Keratinocyte (primary cell): Measurements from ENCODE around the gene ZC3HAV1L. TPM values are rescaled to one million over a fixed set of nuclear protein-coding genes. Genes with fewer than 3 reads are reported as not detected.

ENCODE experiments used
- DNase-seq: peaks from one replicate; pipeline ENCODE4 v3.0.0-alpha.2; 2011; ENCODE audit warnings: low read depth, missing footprints, low spot score
- FAIRE-seq: peaks from 2 replicates; lab custom pipeline; 2011; peaks lifted over from hg19 to GRCh38; lab: Jason Lieb, UNC
- H2AFZ ChIP-seq: 2 replicates; pipeline ENCODE4 v1.6.0; 2012; ENCODE audit warnings: low read length, control low read depth, inconsistent platforms; ENCODE audit not compliant: control insufficient read depth
- H3K27ac ChIP-seq: 2 replicates; pipeline ENCODE4 v1.5.1; 2011; ENCODE audit warnings: low read length; ENCODE audit not compliant: control insufficient read depth, insufficient read depth
- H3K27me3 ChIP-seq: 3 replicates; pipeline ENCODE4 v1.6.0; 2011; ENCODE audit warnings: low read length; ENCODE audit not compliant: control insufficient read depth, insufficient read depth; ENCODE audit errors: extremely low read depth
- H3K36me3 ChIP-seq, 2 experiments: 2 replicates in 1 of 2; 3 replicates in 1 of 2; pipeline ENCODE4 v1.5.1; 2011; ENCODE audit warnings: low read length in 2 of 2, mild to moderate bottlenecking in 1 of 2; ENCODE audit not compliant: control insufficient read depth in 2 of 2, insufficient read depth in 2 of 2; ENCODE audit errors: extremely low read depth in 1 of 2
- H3K4me1 ChIP-seq: 3 replicates; pipeline ENCODE4 v1.5.1; 2011; ENCODE audit warnings: low read length; ENCODE audit not compliant: control insufficient read depth, insufficient read depth; ENCODE audit errors: extremely low read depth
- H3K4me2 ChIP-seq: 3 replicates; pipeline ENCODE4 v1.6.0; 2011; ENCODE audit warnings: low read depth, low read length; ENCODE audit not compliant: control insufficient read depth, insufficient read depth; ENCODE audit errors: extremely low read depth
- H3K4me3 ChIP-seq, 3 experiments: fragments of 200-600 bp in 1 of 3; sonication (generic) in 1 of 3; 2 replicates in 2 of 3; 3 replicates in 1 of 3; pipeline ENCODE4 v1.5.1; 2011 to 2016; ENCODE audit warnings: low read length in 3 of 3, mild to moderate bottlenecking in 3 of 3, control low read depth in 2 of 3, inconsistent platforms in 1 of 3, low read depth in 1 of 3, mixed read lengths in 1 of 3, mixed run types in 1 of 3, moderate library complexity in 1 of 3; ENCODE audit not compliant: control insufficient read depth in 2 of 3, insufficient read depth in 2 of 3; ENCODE audit errors: extremely low read depth in 1 of 3
- H3K79me2 ChIP-seq: 2 replicates; pipeline ENCODE4 v1.6.0; 2012; ENCODE audit warnings: low read length; ENCODE audit not compliant: control insufficient read depth, insufficient read depth
- H3K9ac ChIP-seq: 3 replicates; pipeline ENCODE4 v1.6.0; 2011; ENCODE audit warnings: low read length; ENCODE audit not compliant: control insufficient read depth, insufficient read depth; ENCODE audit errors: extremely low read depth
- H3K9me1 ChIP-seq: 3 replicates; pipeline ENCODE4 v1.6.0; 2011; ENCODE audit warnings: low read length; ENCODE audit not compliant: control insufficient read depth, insufficient read depth; ENCODE audit errors: extremely low read depth
- H3K9me3 ChIP-seq: 2 replicates; pipeline ENCODE4 v1.5.1; 2012; ENCODE audit warnings: low read depth, low read length; ENCODE audit not compliant: control insufficient read depth
- H4K20me1 ChIP-seq: 3 replicates; pipeline ENCODE4 v1.6.0; 2011; ENCODE audit warnings: low read length; ENCODE audit not compliant: control insufficient read depth, insufficient read depth; ENCODE audit errors: extremely low read depth
- EZH2 ChIP-seq: IDR thresholded peaks from one replicate; pipeline ENCODE4 v1.6.1; 2012; ENCODE audit warnings: inconsistent platforms, mild to moderate bottlenecking, low read length, moderate library complexity
- dilution Hi-C: fragments of 300-500 bp; cut with MboI; formaldehyde crosslinking; loops from one replicate; pipeline ENCODE4 v1.7.0; 2020; ENCODE audit warnings: low sequenced_read_pairs; ENCODE audit not compliant: extremely low pct_ligation_motif_present
- polyA plus RNA-seq, 5 experiments: library from polyadenylated mRNA; depleted of rRNA in 3 of 5; stranded (reverse) in 3 of 5; stranded (forward) in 1 of 5; unstranded in 1 of 5; fragments of >200 nt; gene quantifications; 1 replicate in 1 of 5; 2 replicates in 3 of 5; 3 replicates in 1 of 5; pipeline versions ENCODE4 v1.2.1 to v1.2.3, GENCODE V29; 2011 to 2012; ENCODE audit warnings: missing spikeins in 2 of 5, low read depth in 1 of 5, low replicate concordance in 1 of 5
- TF ChIP-seq, protein P1 (sequence below), 3 experiments: IDR thresholded peaks in 1 of 3; conservative IDR thresholded peaks in 1 of 3; optimal IDR thresholded peaks in 1 of 3; 2 replicates in 2 of 3; 3 replicates in 1 of 3; pipeline versions ENCODE3 to v1.5.1; 2011; ENCODE audit warnings: low read length in 3 of 3, mild to moderate bottlenecking in 3 of 3, moderate library complexity in 2 of 3, control low read depth in 1 of 3, inconsistent platforms in 1 of 3; ENCODE audit not compliant: insufficient read depth in 2 of 3; ENCODE audit errors: extremely low read depth in 1 of 3

The ZC3HAV1L gene
- polyA plus RNA-seq, 1 donor (not counting 4 experiments of a cell fraction or from before 2014, with no cell fraction given): 7.9 TPM

DNA sequence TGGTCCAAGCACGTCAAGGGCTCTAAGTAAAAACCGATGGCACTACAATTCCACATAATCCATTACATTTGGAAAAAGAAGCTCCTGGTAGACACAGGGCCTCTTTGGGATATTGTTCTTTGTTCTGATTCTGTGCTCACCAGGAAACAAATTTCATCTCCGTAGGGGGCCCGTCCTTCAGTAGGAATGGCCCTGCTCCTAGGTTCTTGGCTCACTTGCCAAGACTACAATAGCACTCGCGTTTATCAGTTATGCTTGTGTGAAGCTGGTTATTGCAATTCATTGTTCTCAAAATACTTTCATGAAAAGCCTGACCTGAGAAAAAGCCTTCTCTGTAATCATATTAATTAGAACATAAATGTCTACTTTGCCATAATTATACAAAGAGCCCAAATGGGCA lies 10.3 kb upstream of the ZC3HAV1L start:
- Histone ChIP-seq H3K9me3 (no peaks in the 10 kb centered on the region), H4K20me1 (no peaks in the 10 kb centered on the region), H3K4me3 (no peak overlapping the region), H3K27ac (no peak overlapping the region), H3K4me1 (no peaks in the 10 kb centered on the region), H2AFZ (no peak overlapping the region), H3K79me2 (no peaks in the 10 kb centered on the region), H3K9ac (no peak overlapping the region), H3K9me1 (no peaks in the 10 kb centered on the region), H3K27me3 (no peaks in the 10 kb centered on the region), H3K36me3 (peaks cover 13 to 15% of the 10 kb centered on the region in 2 experiments), H3K4me2 (no peak overlapping the region)
- FAIRE-seq (no peak), DNase-seq (no peak)
- no peak for TF ChIP-seq EZH2
- TF ChIP-seq, protein P1, sequence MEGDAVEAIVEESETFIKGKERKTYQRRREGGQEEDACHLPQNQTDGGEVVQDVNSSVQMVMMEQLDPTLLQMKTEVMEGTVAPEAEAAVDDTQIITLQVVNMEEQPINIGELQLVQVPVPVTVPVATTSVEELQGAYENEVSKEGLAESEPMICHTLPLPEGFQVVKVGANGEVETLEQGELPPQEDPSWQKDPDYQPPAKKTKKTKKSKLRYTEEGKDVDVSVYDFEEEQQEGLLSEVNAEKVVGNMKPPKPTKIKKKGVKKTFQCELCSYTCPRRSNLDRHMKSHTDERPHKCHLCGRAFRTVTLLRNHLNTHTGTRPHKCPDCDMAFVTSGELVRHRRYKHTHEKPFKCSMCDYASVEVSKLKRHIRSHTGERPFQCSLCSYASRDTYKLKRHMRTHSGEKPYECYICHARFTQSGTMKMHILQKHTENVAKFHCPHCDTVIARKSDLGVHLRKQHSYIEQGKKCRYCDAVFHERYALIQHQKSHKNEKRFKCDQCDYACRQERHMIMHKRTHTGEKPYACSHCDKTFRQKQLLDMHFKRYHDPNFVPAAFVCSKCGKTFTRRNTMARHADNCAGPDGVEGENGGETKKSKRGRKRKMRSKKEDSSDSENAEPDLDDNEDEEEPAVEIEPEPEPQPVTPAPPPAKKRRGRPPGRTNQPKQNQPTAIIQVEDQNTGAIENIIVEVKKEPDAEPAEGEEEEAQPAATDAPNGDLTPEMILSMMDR (optimal IDR thresholded peaks at IDR 0.05 in 1 of 3, IDR thresholded peaks at IDR 0.05 in 1 of 3, conservative IDR thresholded peaks at IDR 0.05 in 1 of 3; ENCODE audit: extremely low read depth in 1 of 3, insufficient read depth in 2 of 3, low read length in 3 of 3): no peak
- dilution Hi-C loops: no loop called here

DNA sequence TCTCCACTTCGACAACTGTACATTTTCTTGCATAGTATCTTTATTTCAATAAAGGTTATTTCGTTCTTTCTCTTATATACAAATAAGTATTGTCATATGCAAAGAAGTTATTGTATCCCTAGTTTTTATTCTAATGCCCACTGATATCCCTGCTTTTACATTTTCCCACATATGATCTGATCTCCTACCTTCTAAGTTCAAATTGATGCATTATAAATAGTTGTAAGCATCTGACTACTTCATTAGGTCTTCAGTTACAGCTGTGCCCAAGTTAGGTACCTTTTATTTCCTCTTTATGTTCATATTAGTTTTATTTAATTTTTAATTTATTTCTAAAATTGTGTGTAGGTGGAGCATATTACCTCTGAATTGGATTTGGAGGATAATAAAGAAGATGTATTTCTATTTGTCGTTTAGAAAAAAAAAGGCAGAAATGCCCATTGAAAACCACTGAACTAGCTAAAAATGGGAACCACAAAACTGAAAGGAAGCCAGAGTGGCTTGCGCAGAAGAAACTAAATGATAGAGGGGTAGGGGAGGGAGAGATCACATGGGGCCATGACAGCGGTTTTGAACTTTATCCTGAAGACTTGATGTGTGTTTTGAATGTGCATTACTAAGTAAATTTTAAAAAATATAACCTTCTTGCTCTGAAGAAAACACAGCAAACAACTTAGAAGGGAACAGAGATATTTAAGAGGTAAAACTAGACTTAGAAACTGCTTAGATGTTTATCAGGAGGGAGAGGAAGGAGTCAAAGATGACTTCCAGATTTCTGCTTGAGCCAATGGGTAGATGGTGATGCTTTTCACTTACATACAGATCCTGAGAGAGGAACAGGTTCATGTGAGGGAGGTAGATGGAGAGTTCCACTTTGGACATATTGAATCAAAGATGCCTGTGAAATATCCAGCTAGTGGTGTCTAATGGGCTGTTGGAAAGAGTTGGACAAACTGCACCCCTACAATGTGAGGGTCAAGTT lies 9.3 kb upstream of the ZC3HAV1L start:
- dilution Hi-C loops: no loop called here
- Histone ChIP-seq H3K4me1 (no peaks in the 10 kb centered on the region), H3K9me3 (no peaks in the 10 kb centered on the region), H4K20me1 (no peaks in the 10 kb centered on the region), H3K27me3 (no peaks in the 10 kb centered on the region), H3K9me1 (no peaks in the 10 kb centered on the region), H3K4me2 (no peak overlapping the region), H2AFZ (no peak overlapping the region), H3K36me3 (peaks cover 13% of the 10 kb centered on the region in 2 experiments), H3K79me2 (no peaks in the 10 kb centered on the region), H3K9ac (no peak overlapping the region), H3K27ac (no peak overlapping the region), H3K4me3 (no peak overlapping the region)
- TF ChIP-seq, protein P1 (optimal IDR thresholded peaks at IDR 0.05 in 1 of 3, IDR thresholded peaks at IDR 0.05 in 1 of 3, conservative IDR thresholded peaks at IDR 0.05 in 1 of 3; ENCODE audit: extremely low read depth in 1 of 3, insufficient read depth in 2 of 3, low read length in 3 of 3): no peak
- no peak for TF ChIP-seq EZH2
- no peak for DNase-seq
- no peak for FAIRE-seq
